Endothelial cell of umbilical vein (primary cell): ENCODE results near the gene CDK15. TPM values are rescaled to one million over a fixed set of nuclear protein-coding genes. Genes with fewer than 3 reads are reported as not detected.
"Not testable (repeated sequence)": the region's sequence is repeated elsewhere in the genome, so short reads cannot be mapped to it uniquely, and the experiment has no call there.

ENCODE experiments used
- BruUV-seq: library from RNA; stranded (reverse); fragments of 400-500 nt; replicated peaks from 2 replicates; lab custom pipeline; 2021; lab: Mats Ljungman, UMichigan
- CTCF ChIA-PET: fragments of 300-600, 350-600 bp; sonication (Branson Sonifier 250); formaldehyde crosslinking; loops from one replicate; lab custom pipeline; 2021; ENCODE audit warnings: antibody characterized with exemption, inconsistent platforms; lab: Charles Lee
- POLR2A ChIA-PET: fragments of 300-600, 350-600 bp; sonication (Branson Sonifier 250); formaldehyde crosslinking; loops from one replicate; lab custom pipeline; 2021; ENCODE audit warnings: antibody characterized with exemption, inconsistent platforms; lab: Charles Lee
- DNase-seq: peaks from one replicate; pipeline ENCODE4 v3.0.0-alpha.2; 2011; ENCODE audit warnings: low read depth, low spot score
- FAIRE-seq: peaks from 2 replicates; lab custom pipeline; 2011; peaks lifted over from hg19 to GRCh38; lab: Jason Lieb, UNC
- H2AFZ ChIP-seq: 2 replicates; pipeline ENCODE4 v1.6.0; 2012; ENCODE audit warnings: low read depth, low read length, control low read depth, inconsistent platforms
- H3K27ac ChIP-seq: 2 replicates; pipeline ENCODE4 v1.5.1; 2011; ENCODE audit warnings: low read depth, mild to moderate bottlenecking, control low read depth, low read length, moderate library complexity; ENCODE audit not compliant: insufficient read depth
- H3K27me3 ChIP-seq, 2 experiments: 2 replicates each; pipeline versions ENCODE4 v1.6.0 to v1.6.1; 2011; ENCODE audit warnings: low read length in 2 of 2, mixed read lengths in 1 of 2; ENCODE audit not compliant: control insufficient read depth in 2 of 2, insufficient read depth in 2 of 2
- H3K36me3 ChIP-seq, 2 experiments: 2 replicates in 1 of 2; 3 replicates in 1 of 2; pipeline ENCODE4 v1.5.1; 2011; ENCODE audit warnings: low read length in 2 of 2, mild to moderate bottlenecking in 1 of 2, moderate library complexity in 1 of 2; ENCODE audit not compliant: control insufficient read depth in 2 of 2, insufficient read depth in 2 of 2; ENCODE audit errors: extremely low read depth in 1 of 2
- H3K4me1 ChIP-seq: 3 replicates; pipeline ENCODE4 v1.5.1; 2011; ENCODE audit warnings: mild to moderate bottlenecking, low read length; ENCODE audit not compliant: control insufficient read depth, insufficient read depth; ENCODE audit errors: extremely low read depth
- H3K4me2 ChIP-seq: 2 replicates; pipeline ENCODE4 v1.6.1; 2011; ENCODE audit warnings: low read length, control low read depth, mixed read lengths; ENCODE audit not compliant: insufficient read depth
- H3K4me3 ChIP-seq, 3 experiments: fragments of 200-600 bp in 1 of 3; sonication (generic), shearing (Covaris generic) in 1 of 3; replicated peaks in 1 of 3; 2 replicates each; pipeline ENCODE4 v1.5.1; 2011 to 2016; ENCODE audit warnings: control low read depth in 3 of 3, low read length in 3 of 3, mild to moderate bottlenecking in 2 of 3, inconsistent platforms in 1 of 3, low read depth in 1 of 3, moderate library complexity in 1 of 3; ENCODE audit not compliant: insufficient read depth in 1 of 3
- H3K79me2 ChIP-seq: 2 replicates; pipeline ENCODE4 v1.6.0; 2012; ENCODE audit warnings: low read length, inconsistent platforms; ENCODE audit not compliant: control insufficient read depth, insufficient read depth
- H3K9ac ChIP-seq: replicated peaks from 2 replicates; pipeline ENCODE3; 2011; ENCODE audit warnings: low read length, control low read depth; ENCODE audit not compliant: insufficient read depth; ENCODE audit errors: extremely low read depth
- H3K9me1 ChIP-seq: replicated peaks from 3 replicates; pipeline ENCODE4 v1.6.0; 2011; ENCODE audit warnings: mild to moderate bottlenecking, low read length; ENCODE audit not compliant: control insufficient read depth, insufficient read depth; ENCODE audit errors: extremely low read depth
- H3K9me3 ChIP-seq: replicated peaks from 2 replicates; pipeline ENCODE4 v1.5.1; 2012; ENCODE audit warnings: low read length, inconsistent platforms; ENCODE audit not compliant: control insufficient read depth, insufficient read depth
- H4K20me1 ChIP-seq: replicated peaks from 2 replicates; pipeline ENCODE3; 2011; ENCODE audit warnings: mild to moderate bottlenecking, low read length; ENCODE audit not compliant: control insufficient read depth, insufficient read depth; ENCODE audit errors: extremely low read depth
- EZH2 ChIP-seq: IDR thresholded peaks from 2 replicates; pipeline ENCODE4 v1.6.1; 2012; ENCODE audit warnings: borderline replicate concordance, low read depth, mild to moderate bottlenecking, moderate library complexity, low read length, inconsistent platforms; ENCODE audit not compliant: severe bottlenecking
- FOS ChIP-seq: IDR thresholded peaks from 2 replicates; pipeline ENCODE4 v1.6.1; 2011; ENCODE audit warnings: mild to moderate bottlenecking, low read length, moderate library complexity, borderline replicate concordance; ENCODE audit not compliant: insufficient read depth
- GATA2 ChIP-seq: IDR thresholded peaks from 2 replicates; pipeline ENCODE4 v1.7.0; 2011; ENCODE audit warnings: low read depth, mild to moderate bottlenecking, moderate library complexity, mixed read lengths, low read length; ENCODE audit not compliant: insufficient read length, insufficient read depth
- JUN ChIP-seq: IDR thresholded peaks from 2 replicates; pipeline ENCODE4 v1.6.1; 2011; ENCODE audit warnings: borderline replicate concordance, low read depth; ENCODE audit not compliant: insufficient read length, insufficient read depth
- MYC ChIP-seq: IDR thresholded peaks from one replicate; pipeline ENCODE4 v1.6.1; 2011; ENCODE audit warnings: mild to moderate bottlenecking, low read depth, low read length
- POLR2A ChIP-seq: IDR thresholded peaks from 2 replicates; pipeline ENCODE4 v1.6.1; 2012; ENCODE audit warnings: low read depth, mild to moderate bottlenecking, control low read depth, low read length
- POLR2AphosphoS5 ChIP-seq: IDR thresholded peaks from 2 replicates; pipeline ENCODE4 v1.6.1; 2012; ENCODE audit warnings: low read depth, mild to moderate bottlenecking, control low read depth, low read length, moderate library complexity; ENCODE audit not compliant: insufficient read depth
- dilution Hi-C: fragments of 300-500 bp; cut with MboI; formaldehyde crosslinking; loops from one replicate; pipeline ENCODE4 v1.15.0; 2019; ENCODE audit warnings: low sequenced_read_pairs; ENCODE audit not compliant: extremely low pct_ligation_motif_present
- intact Hi-C: fragments of 100-400 bp; cut with micrococcal nuclease; formaldehyde crosslinking; loops from one replicate; pipeline ENCODE4 v1.10.0; 2022
- polyA plus RNA-seq, 4 experiments: library from polyadenylated mRNA; depleted of rRNA in 3 of 4; stranded (reverse) in 3 of 4; unstranded in 1 of 4; fragments of >200 nt; gene quantifications; 2 replicates each; pipeline versions ENCODE4 v1.2.1 to v1.2.3, GENCODE V29; 2011 to 2012; ENCODE audit warnings: missing spikeins in 1 of 4
- total RNA-seq: library from RNA; stranded (reverse); gene quantifications from 2 replicates; pipeline ENCODE4 v1.2.3, GENCODE V29; 2021
- TF ChIP-seq, protein P1 (sequence below): IDR thresholded peaks from 2 replicates; pipeline ENCODE4 v1.6.1; 2011; ENCODE audit not compliant: insufficient read depth, insufficient read length
- TF ChIP-seq, protein P2 (sequence below), 2 donors: IDR thresholded peaks; 1 replicate in 1 of 2; 2 replicates in 1 of 2; pipeline ENCODE4 v1.5.1; 2011; ENCODE audit warnings: low read length in 2 of 2, mild to moderate bottlenecking in 2 of 2, moderate library complexity in 2 of 2, control low read depth in 1 of 2, inconsistent platforms in 1 of 2, low read depth in 1 of 2; ENCODE audit not compliant: insufficient read depth in 1 of 2; ENCODE audit errors: extremely low read depth in 1 of 2

CDK15 gene
- total and polyA plus RNA-seq, 2 donors (not counting 3 experiments of a cell fraction or from before 2014, with no cell fraction given) = not detected

DNA sequence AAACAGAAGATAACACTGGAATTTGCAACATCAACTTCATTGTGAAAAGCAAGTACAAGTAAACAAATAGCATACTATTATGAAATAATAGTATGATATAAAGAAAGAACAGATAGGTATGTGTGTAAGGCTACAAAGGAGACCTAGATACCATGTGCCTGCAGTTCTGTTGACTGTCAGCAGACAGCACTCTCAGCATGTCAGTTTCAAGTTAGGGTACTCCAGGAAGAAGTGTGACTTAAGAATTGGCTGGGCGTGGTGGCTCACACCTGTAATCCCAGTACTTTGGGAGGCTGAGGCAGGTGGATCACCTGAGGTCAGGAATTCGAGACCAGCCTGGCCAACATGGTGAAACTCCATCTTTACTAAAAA, 7.4 kb upstream of the CDK15 start:
- intact Hi-C loops = loop anchor here (5.0 to 10.0 kb wide), 4 partner anchors 63 to 318 kb away; partner anchors contain the start of gene FZD7
- H3K9ac ChIP-seq, H3K9me3 ChIP-seq, POLR2A ChIA-PET, H3K9me1 ChIP-seq, H2AFZ ChIP-seq, H3K4me3 ChIP-seq, H3K27me3 ChIP-seq, BruUV-seq, H3K36me3 ChIP-seq, H4K20me1 ChIP-seq, H3K79me2 ChIP-seq, dilution Hi-C loops, DNase-seq, H3K4me2 ChIP-seq, FAIRE-seq, H3K27ac ChIP-seq: not testable (repeated sequence)
- H3K4me1 ChIP-seq = peaks cover 14% of the 10 kb centered on the region
- CTCF ChIA-PET = interaction anchor here (1.1 to 1.2 kb wide), 3 partner anchors 61 to 381 kb away, joined by 3 to 5 read pairs (median 4); no protein-coding TSS in a partner anchor

DNA sequence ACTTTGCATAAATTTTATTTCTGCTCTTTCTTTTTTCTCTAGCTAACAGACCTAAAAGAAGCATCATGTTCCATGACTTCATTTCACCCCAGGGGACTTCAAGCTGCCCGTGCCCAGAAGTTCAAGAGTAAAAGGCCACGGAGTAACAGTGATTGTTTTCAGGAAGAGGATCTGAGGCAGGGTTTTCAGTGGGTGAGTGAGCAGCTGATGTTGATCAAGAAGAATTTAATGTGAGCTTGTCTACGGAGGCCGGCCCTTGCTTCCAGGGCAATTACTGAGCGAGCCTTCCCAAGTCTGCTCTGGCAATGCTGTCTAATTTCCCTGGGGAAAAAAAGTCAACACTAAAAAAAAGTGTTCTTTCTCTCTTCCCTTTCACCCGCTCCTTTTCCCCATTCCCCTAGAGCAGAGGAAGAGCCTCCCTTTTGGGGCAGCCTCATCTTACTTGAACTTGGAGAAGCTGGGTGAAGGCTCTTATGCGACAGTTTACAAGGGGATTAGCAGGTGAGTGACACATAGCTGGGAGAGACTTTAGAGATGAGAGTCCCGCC, 1.2 kb downstream of the CDK15 start:
- Histone ChIP-seq H3K27me3 (peaks cover 27 to 31% of the 10 kb centered on the region in 2 experiments), H3K79me2 (no peaks in the 10 kb centered on the region), H3K9ac (no peak overlapping the region), H3K36me3 (no peaks in the 10 kb centered on the region), H4K20me1 (no peaks in the 10 kb centered on the region), H3K27ac (no peak overlapping the region), H3K4me1 (no peaks in the 10 kb centered on the region), H3K4me2 (no peak overlapping the region), H3K4me3 (no peak overlapping the region), H3K9me3 (no peaks in the 10 kb centered on the region), H3K9me1 (no peaks in the 10 kb centered on the region), H2AFZ (no peak overlapping the region)
- no TSS peak for BruUV-seq
- TF ChIP-seq GATA2 (no peak), JUN (no peak), MYC (no peak), EZH2 (no peak), POLR2A (no peak), FOS (no peak), POLR2AphosphoS5 (no peak)
- TF ChIP-seq, protein P1, sequence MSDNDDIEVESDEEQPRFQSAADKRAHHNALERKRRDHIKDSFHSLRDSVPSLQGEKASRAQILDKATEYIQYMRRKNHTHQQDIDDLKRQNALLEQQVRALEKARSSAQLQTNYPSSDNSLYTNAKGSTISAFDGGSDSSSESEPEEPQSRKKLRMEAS = no peak
- TF ChIP-seq, protein P2, sequence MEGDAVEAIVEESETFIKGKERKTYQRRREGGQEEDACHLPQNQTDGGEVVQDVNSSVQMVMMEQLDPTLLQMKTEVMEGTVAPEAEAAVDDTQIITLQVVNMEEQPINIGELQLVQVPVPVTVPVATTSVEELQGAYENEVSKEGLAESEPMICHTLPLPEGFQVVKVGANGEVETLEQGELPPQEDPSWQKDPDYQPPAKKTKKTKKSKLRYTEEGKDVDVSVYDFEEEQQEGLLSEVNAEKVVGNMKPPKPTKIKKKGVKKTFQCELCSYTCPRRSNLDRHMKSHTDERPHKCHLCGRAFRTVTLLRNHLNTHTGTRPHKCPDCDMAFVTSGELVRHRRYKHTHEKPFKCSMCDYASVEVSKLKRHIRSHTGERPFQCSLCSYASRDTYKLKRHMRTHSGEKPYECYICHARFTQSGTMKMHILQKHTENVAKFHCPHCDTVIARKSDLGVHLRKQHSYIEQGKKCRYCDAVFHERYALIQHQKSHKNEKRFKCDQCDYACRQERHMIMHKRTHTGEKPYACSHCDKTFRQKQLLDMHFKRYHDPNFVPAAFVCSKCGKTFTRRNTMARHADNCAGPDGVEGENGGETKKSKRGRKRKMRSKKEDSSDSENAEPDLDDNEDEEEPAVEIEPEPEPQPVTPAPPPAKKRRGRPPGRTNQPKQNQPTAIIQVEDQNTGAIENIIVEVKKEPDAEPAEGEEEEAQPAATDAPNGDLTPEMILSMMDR (IDR thresholded peaks at IDR 0.05; ENCODE audit: extremely low read depth in 1 of 2, insufficient read depth in 1 of 2, low read depth in 1 of 2, low read length in 2 of 2) = no peak
- dilution Hi-C loops (no loop called here), intact Hi-C loops (no loop called here)
- FAIRE-seq (no peak), DNase-seq (no peak)
- CTCF ChIA-PET = no interaction called here
- POLR2A ChIA-PET = no interaction called here
